HG03520 (cell line): Measurements from ENCODE around the gene ALDH16A1.
"Not testable (repeated sequence)": the region's sequence is repeated elsewhere in the genome, so short reads cannot be mapped to it uniquely, and the experiment has no call there.

Source experiments
- ATAC-seq: cut with Tn5 transposase; IDR thresholded peaks from one replicate; pipeline ENCODE4 v1.9.1; 2021; ENCODE audit warnings: mild to moderate bottlenecking, moderate library complexity; ENCODE audit not compliant: unreplicated experiment

Gene ALDH16A1

DNA sequence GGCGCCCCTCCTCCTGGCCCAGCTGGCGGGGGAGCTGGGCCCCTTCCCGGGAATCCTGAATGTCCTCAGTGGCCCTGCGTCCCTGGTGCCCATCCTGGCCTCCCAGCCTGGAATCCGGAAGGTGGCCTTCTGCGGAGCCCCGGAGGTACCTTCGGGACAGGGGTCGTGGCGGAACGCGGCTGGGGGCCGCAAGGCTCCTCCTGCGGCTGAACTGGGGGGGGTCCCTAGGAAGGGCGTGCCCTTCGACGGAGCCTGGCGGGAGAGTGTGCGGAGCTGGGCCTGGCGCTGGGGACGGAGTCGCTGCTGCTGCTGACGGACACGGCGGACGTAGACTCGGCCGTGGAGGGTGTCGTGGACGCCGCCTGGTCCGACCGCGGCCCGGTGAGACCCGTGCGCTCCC is 8.6 kb downstream of the ALDH16A1 start:
- ATAC-seq = no peak

DNA sequence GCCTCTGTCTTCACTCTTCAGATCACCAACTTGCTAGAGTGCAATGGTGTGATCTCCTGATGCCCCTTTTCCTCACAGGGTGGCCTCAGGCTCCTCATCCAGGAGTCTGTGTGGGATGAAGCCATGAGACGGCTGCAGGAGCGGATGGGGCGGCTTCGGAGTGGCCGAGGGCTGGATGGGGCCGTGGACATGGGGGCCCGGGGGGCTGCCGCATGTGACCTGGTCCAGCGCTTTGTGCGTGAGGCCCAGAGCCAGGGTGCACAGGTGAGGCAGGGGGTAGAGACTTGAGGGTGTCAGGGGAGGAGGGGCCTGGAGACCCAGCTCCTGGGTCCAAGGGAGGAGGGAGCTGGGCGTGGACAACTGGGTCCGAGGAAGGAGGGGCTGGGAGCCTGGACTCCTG is 9.5 kb downstream of the ALDH16A1 start:
- ATAC-seq = no peak

DNA sequence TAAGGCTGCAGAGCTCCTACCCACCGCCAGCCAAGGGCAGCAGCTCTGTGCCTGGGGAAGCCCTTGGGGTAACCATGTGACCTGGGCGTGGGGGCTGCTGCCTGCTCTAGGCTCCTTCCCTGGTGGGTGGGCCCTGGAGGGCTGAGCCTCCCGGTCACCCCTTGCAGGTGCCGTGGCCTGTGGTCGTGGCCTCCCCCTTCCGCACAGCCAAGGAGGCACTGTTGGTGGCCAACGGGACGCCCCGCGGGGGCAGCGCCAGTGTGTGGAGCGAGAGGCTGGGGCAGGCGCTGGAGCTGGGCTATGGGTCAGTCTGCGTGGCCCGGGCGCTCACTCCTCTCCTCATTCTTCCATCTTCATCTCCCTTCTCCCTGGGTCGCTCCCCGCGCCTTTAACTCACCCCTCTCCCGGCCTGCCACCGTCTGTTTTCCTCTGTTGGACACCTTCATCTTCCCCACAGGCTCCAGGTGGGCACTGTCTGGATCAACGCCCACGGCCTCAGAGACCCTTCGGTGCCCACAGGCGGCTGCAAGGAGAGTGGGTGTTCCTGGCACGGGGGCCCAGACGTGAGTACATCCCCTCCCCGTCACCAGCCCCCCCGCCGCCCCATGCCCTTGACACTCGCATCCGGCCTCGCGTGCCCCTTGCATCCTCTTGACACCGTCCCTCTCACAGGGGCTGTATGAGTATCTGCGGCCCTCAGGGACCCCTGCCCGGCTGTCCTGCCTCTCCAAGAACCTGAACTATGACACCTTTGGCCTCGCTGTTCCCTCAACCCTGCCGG is 11.1 kb downstream of the ALDH16A1 start:
- no peak for ATAC-seq

DNA sequence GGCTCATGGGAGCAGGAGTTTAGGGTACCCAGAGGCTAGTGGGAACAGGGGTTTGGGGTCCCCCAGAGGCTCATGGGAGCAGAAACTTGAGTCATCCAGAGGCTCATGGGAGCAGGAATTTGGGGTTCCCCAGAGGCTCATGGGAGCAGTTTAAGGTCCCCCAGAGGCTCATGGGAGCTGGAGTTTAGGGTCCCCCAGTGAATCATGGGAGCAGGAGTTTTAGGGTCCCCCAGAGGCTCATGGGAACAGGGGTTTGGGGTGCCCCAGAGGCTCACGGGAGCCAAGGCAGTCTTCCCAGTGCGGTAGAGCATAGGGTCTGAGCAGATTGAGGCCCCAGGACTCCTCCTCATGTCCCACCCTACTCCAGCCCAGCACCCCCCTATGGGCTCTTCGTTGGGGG is 12.3 kb downstream of the ALDH16A1 start:
- ATAC-seq = no peak

DNA sequence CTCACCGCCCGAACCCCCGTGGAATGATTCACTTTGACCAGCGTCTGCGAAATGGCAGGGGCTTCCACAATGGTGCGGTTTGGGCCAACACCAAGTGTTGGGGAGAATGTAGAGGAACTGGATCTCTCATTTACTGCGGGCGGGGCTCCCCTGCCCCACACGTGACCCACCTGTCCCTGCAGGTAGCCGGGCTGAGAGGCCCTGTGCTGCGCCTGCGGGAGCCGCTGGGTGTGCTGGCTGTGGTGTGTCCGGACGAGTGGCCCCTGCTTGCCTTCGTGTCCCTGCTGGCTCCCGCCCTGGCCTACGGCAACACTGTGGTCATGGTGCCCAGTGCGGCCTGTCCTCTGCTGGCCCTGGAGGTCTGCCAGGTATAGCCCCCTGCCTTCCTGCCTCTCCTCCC is 15.2 kb downstream of the ALDH16A1 start:
- no peak for ATAC-seq

DNA sequence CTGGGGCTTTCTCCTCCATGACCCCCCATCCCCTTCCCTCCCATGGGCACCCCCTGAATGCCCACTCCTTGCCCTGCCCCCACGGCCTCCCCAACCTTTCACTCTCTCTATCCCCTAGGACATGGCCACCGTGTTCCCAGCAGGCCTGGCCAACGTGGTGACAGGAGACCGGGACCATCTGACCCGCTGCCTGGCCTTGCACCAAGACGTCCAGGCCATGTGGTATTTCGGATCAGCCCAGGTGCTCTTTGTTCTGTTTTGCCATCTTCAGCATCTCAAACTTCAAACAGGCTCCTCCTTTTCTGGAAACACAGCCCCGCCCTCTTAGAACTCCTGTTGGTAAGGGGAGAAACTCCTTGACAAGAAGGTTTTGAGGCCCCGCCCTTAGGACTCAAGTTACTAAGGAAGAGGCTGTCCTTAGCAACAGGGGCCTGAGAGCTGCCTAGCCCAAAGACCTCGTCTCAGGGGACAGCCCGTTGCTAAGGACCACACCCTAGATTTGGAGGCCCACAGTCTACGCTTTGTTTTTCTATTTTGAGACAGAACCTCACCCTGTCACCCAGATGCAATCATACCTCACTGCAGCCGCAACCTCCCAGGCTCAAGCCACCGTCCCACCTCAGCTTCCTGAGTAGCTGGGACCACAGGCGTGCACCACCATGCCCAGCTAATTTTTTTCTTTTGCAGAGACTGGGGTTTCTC is 15.9 kb downstream of the ALDH16A1 start:
- ATAC-seq = peak; percentile 60

DNA sequence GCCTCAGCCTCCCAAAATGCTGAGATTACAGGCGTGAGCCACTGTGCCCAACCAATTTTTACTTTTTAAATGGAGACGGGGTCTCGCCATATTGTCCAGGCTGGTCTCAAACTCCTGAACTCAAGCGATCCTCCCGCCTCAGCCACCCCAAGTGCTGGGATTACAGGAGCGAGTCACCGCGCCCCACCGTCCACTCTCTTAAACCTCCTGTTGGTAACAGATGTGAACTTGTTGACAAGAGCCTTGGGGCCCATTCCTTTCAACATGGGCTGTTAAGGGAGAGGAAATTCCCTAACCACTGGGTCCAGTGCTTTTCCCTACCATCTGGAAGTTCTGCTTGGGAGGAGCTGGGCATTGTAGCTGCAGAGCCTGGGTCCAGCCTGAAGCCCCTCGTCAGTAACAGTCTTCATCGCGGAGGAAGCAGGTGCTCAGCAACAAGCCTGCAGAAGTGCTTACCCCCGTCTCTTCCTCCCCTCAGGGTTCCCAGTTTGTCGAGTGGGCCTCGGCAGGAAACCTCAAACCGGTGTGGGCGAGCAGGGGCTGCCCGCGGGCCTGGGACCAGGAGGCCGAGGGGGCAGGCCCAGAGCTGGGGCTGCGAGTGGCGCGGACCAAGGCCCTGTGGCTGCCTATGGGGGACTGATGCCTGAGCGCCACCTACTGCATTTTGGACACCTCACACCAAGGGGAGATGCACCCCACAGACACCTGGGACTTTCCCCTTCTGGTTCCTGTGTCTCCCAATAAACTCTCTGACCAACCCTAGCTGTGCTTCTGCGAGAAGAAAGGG is 17.0 kb downstream of the ALDH16A1 start:
- ATAC-seq = peak; percentile 33

DNA sequence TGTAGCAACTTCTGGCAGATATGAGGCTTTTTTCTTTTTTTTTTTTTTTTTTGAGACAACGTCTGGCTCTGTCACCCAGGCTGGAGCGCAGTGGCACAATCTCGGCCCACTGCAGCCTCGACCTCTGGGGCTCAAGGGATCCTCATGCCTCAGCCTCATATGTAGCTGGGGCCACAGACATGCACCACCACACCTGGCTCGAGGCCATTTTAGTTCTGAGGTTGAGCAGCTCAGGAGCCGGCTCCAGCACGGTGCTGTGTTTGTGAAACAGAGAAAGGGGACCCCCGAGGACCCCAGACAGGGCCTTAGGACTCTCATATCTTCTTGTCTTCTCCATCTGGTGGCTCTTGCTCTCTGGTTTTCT is 17.6 kb downstream of the ALDH16A1 start:
- ATAC-seq = no peak

DNA sequence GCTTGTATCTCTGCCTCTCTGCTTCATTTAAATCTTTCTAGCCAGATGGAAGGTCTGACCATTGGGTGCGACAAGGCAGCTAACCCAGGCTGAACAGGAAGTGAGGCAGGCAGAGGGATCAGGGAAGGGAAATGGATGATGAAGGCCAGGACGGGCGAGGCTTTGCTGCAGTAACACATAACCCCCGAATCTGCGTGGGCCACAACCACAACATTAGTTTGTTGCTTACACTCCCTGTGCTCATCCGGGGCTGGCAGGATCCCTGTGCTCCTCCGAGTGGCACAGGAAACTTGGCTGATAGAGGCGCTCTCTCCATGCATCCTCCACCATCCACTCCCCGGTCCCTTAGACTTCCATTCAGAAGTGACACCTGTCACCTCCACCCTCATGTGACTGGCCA is 19.9 kb downstream of the ALDH16A1 start:
- no peak for ATAC-seq

DNA sequence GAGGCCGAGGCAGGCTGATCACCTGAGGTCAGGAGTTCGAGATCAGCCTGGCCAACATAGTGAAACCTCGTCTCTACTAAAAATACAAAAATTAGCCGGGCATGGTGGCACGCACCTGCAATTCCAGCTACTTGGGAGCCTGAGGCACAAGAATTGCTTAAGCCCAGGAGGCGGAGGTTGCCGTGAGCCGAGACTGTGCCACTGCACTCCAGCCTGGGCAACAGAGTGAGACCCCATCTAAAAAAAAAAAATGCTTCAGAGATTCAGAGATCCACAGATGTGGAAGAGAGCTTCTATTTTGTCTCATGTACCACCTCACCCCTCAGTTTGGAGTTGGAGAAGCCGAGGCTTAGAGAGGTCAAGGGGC is 20.5 kb downstream of the ALDH16A1 start:
- ATAC-seq = not testable (repeated sequence)

DNA sequence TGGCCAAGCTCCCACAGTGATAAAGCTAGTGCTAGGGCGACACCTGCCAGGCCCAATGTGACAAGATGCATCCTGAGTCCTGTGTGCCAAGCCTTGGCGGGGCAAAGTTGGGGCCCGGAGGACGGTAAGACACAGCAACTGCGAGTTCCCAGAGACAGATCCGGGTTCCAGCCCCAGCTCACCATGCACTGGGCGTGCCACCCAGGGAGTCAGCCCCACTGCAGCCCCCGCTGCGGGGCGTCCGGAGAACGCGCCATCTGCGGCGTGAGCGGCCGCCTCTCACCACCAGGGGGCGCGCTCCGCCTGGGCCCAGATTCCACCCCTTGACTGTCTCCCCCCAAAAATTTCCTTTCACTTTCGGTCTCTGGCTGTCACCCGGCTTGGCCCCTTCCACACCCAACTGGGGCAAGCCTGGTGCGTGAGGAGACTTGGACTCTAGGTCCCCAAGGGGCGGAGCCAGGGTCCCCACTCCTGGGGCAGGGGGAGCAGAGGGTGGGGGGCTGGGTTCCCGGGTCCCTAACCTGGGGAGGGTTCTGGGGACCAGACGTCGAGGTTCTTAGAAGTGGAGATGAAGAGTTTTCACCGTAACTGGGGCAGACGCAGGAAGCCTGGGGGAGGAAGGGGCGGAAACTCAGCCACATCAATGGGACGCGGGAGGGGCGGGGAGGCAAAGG is 21.0 kb downstream of the ALDH16A1 start, which contains the start of gene FLT3LG:
FLT3LG (plus strand) TSS at position 348 of the 674 bp plus-strand sequence. CDS start 425 bp downstream, outside the sequence.
- peak; percentile 46 for ATAC-seq

DNA sequence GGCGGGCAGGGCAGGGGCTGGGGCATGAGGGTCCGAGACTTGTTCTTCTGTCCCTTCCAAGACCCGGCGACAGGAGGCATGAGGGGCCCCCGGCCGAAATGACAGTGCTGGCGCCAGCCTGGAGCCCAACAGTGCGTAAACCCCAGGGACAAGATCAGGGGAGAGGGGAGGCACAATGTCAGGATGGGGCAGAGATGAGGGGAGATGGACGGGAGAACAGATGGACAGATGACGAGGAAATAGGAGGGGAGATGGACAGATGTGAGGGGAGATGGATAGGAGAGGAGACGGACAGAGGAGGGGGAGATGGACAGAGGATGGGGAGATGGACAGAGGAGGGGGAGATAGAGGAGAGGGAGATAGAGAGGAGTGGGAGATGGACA is 21.5 kb downstream of the ALDH16A1 start:
- no peak for ATAC-seq

DNA sequence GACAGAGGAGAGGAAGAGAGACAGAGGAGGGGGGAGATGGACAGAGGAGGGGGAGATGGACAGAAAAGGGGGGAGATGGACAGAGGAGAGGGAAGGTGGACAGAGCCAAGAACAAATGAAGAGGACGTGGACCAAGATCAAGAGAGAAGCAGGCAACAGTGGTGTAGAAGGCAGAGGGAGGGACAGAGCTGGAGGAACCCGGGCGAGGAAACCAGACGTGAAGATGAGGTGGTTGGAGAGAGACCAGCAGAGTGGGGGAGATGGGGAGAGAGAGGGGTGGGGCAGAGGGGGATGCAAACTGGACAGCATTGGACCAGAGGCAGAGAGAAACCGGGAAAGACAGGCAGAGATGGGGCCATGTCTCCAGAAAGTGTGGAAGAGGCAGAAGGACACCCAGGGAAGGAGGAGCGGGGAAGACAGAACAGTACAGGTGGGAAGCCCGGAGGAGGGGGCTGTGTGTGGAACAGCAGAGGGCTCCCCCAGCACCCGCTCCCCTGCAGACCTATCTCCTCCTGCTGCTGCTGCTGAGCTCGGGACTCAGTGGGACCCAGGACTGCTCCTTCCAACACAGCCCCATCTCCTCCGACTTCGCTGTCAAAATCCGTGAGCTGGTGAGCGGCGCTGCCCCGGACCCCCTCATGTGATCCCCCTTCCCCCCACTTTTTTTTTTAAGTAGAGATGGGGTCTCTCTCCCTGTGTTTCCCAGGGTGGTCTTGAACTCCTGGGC is 22.3 kb downstream of the ALDH16A1 start:
- no peak for ATAC-seq

DNA sequence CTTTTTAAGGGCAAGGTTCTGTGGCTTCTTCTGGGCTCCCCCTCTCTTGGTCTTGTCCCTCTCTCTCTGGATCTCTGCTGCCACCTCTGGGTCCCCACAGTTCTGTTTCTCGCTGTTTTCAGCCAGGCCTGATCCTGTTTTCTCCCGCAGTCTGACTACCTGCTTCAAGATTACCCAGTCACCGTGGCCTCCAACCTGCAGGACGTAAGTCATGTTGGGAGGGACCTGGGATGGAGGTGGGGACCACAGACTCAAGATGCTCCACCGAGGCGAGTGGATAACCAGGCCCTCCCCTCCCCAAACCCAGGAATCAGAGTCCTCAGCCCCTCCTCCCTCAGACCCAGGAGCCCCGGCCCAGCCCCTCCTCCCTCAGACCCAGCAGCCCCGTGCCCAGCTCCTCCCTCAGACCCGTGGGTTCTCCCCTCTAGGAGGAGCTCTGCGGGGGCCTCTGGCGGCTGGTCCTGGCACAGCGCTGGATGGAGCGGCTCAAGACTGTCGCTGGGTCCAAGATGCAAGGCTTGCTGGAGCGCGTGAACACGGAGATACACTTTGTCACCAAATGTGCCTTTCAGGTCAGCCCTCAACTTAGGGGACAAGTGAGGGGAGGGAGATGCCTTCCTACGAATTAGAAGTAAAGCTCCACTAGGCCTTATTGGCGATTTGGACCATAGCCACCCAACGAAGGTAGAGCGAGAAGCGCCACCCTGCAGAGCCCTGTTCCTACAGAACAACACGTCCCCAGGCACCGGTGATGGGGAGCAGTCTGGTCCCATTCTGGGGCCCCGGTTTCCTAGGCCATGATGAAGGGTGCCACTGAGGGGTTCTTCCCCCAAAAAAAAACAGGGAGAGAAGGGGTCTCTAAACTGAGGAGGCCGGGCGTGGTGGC is 23.2 kb downstream of the ALDH16A1 start:
- no peak for ATAC-seq

DNA sequence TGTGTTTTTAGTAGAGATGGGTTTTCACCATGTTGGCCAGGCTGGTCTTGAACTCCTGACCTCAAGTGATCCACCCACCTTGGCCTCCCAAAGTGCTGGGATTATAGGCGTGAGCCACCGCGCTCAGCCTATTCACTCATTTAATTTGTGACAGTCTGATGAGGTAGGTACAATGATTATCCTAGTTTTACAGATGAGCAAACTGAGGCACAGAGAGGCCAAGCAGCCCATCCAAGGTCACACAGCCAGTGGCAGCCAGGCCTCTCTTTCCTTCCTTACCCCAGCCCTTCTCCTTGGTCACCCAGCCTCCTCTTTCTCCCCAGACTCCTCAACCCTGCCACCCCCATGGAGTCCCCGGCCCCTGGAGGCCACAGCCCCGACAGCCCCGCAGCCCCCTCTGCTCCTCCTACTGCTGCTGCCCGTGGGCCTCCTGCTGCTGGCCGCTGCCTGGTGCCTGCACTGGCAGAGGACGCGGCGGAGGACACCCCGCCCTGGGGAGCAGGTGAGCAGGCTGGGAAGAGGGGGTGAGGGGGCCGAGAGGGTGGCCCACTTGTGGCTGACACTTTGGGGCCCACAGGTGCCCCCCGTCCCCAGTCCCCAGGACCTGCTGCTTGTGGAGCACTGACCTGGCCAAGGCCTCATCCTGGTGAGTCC is 27.1 kb downstream of the ALDH16A1 start:
- ATAC-seq = no peak

DNA sequence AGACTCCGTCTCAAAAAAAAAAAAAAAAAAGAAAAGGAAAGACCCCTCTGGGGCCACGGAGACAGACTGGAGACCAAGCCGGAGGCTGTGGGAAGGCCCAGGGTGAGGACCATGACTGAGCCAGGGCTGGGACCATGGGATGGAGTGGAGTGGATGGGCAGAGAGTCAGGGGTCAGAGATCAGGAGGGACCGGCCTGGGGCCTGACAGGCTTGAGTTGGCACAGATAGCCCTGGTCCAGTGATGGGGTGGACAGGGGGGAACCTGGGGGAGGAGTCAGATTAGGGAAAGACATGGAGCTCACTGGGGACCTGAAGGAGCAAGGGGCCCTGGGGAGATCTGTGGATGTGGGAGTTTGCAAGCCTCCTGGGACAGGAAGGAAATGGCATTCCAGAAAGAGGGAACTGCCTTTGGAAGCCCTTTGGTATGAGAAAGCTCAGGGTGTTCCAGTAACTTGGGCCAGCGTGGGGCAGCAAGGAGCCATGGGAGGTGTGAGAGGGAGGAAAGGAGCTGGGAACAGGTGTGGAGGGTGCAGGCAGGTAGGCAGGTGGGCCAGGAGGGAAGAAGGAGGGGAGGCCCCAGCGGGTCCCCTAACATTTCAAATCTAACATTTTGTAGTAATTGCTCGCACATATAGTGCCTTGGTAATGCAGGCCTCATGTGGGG is 28.1 kb downstream of the ALDH16A1 start:
- ATAC-seq = no peak

DNA sequence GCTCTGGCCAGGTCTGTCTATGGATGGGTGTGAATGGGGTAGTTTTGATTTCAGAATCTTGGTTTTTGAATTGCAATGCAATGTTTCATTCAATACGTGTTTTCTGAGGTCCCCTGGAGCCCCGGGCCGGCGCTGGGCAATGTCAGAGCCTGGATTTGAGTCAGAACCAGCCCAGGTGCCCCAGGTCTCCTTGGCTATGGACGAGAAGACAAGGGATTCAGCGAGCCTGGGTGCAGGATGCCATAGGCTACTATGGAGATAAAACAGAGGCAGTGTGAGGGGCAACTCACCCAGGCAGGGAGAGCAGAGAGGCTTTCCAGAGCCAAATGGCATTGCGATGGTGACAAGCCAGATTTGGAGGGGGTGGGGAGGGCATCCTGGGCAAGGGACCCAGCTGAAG is 33.2 kb downstream of the ALDH16A1 start:
- no peak for ATAC-seq

DNA sequence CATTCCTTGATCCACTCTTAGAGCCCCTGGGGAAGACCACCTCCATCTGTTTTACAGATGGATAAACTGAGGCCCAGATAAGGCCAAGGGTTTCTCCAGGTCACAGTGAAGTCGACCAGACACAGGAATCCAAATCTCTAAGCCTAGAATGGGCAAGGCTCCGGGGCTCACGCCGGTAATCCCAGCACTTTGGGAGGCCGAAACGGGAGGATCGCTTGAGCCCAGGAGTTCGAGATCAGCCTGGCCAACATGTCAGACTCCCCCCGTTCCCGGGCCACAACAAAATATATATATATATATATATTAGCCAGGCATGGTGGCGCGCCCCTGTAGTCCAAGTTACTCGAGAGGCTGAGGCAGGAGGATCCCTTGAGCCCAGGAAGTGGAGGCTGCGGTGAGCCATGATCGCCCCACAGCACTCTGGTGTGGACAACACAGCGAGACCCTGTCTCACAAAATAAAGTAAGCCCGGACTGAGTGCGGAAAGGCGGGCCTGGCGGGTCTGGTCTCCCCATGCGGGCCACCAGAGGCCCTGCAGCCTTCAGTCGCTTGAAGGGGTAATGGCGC is 33.8 kb downstream of the ALDH16A1 start:
- no peak for ATAC-seq
